ENCODE measurements around the gene GALNT14.

GRCh38 chr2:31137211-31138036, 816 bp downstream of the GALNT14 start:
- TF ChIP-seq CTCF (IDR thresholded peaks at IDR 0.05) (no peak), POLR2A (IDR thresholded peaks at IDR 0.05) (no peak)

Measured in adrenal gland (tissue), 5 donors.